Measurements from ENCODE around the gene OLFM1. TPM values are rescaled to one million over a fixed set of nuclear protein-coding genes. Genes with fewer than 3 reads are reported as not detected.
"Not testable (repeated sequence)": the region's sequence is repeated elsewhere in the genome, so short reads cannot be mapped to it uniquely, and the experiment has no call there.

Gene OLFM1
- total RNA-seq, 6 experiments from 2014 or later = 1.1 to 5.9 (median 3.5) TPM

- no peak for ATAC-seq
- no peak overlapping the region for H3K4me3 ChIP-seq
- 63% methylated on average over 7 of the region's 7 CpGs for WGBS (ENCODE audit: insufficient coverage, low coverage, low lambda C conversion rate, missing lambda C conversion rate)
These were observed 60.9 kb downstream of the OLFM1 start for GRCh38 chr9:135148386-135148785.

GRCh38 chr9:135149901-135150300, 62.4 kb downstream of the OLFM1 start:
- H3K9me3 ChIP-seq; H3K36me3 ChIP-seq; H3K4me1 ChIP-seq; H3K27ac ChIP-seq; H3K4me3 ChIP-seq; DNase-seq; ATAC-seq; intact Hi-C loops (cut with DNase I); H3K27me3 ChIP-seq: not testable (repeated sequence)
- WGBS (ENCODE audit: insufficient coverage, low coverage, low lambda C conversion rate, missing lambda C conversion rate) = 20% methylated on average over 1 of the region's 9 CpGs

More at GRCh38 chr9:135148386-135148785, 60.9 kb downstream of the OLFM1 start:
- no peak overlapping the region for H3K27ac ChIP-seq
- DNase-seq = no peak
- H3K4me1 ChIP-seq = no peaks in the 10 kb centered on the region
- TF ChIP-seq POLR2A (IDR thresholded peaks at IDR 0.05) (no peak), CTCF (IDR thresholded peaks at IDR 0.05) (no peak)
- no peaks in the 10 kb centered on the region for H3K9me3 ChIP-seq
- no peaks in the 10 kb centered on the region for H3K27me3 ChIP-seq
- intact Hi-C loops (cut with DNase I) = no loop called here
- no peaks in the 10 kb centered on the region for H3K36me3 ChIP-seq

- ATAC-seq = no peak
- no CpG with 5 or more reads among the region's 11 CpGs for WGBS (ENCODE audit: insufficient coverage, low coverage, low lambda C conversion rate, missing lambda C conversion rate)
- H3K27ac ChIP-seq = no peak overlapping the region
- no peak overlapping the region for H3K4me3 ChIP-seq
- H3K36me3 ChIP-seq = no peaks in the 10 kb centered on the region
- intact Hi-C loops (cut with DNase I) = no loop called here
- no peak for TF ChIP-seq POLR2A (IDR thresholded peaks at IDR 0.05)
- no peak for TF ChIP-seq CTCF (IDR thresholded peaks at IDR 0.05)
- H3K9me3 ChIP-seq = no peaks in the 10 kb centered on the region
- H3K4me1 ChIP-seq = no peaks in the 10 kb centered on the region
- no peak for DNase-seq
- H3K27me3 ChIP-seq = no peaks in the 10 kb centered on the region
These were observed 63.5 kb downstream of the OLFM1 start for GRCh38 chr9:135150981-135151380.

GRCh38 chr9:135151757-135152613, 64.5 kb downstream of the OLFM1 start:
- H3K27me3 ChIP-seq = no peaks in the 10 kb centered on the region
- ATAC-seq (no peak), DNase-seq (no peak)
- no peak overlapping the region for H3K4me3 ChIP-seq
- no peak for TF ChIP-seq CTCF (IDR thresholded peaks at IDR 0.05)
- no peak for TF ChIP-seq POLR2A (IDR thresholded peaks at IDR 0.05)
- intact Hi-C loops (cut with DNase I) = no loop called here
- H3K9me3 ChIP-seq = no peaks in the 10 kb centered on the region
- no peak overlapping the region for H3K27ac ChIP-seq
- no peaks in the 10 kb centered on the region for H3K4me1 ChIP-seq
- no peaks in the 10 kb centered on the region for H3K36me3 ChIP-seq
- WGBS (ENCODE audit: insufficient coverage, low coverage, low lambda C conversion rate, missing lambda C conversion rate) = 43% methylated on average over 3 of the region's 6 CpGs

GRCh38 chr9:135152614-135153334, 65.3 kb downstream of the OLFM1 start:
- ATAC-seq (peak in 1 of 4 donors; percentile 16), DNase-seq (no peak)
- TF ChIP-seq CTCF (IDR thresholded peaks at IDR 0.05) = no peak
- TF ChIP-seq POLR2A (IDR thresholded peaks at IDR 0.05) = no peak
- no peaks in the 10 kb centered on the region for H3K36me3 ChIP-seq
- no peaks in the 10 kb centered on the region for H3K9me3 ChIP-seq
- WGBS (ENCODE audit: insufficient coverage, low coverage, low lambda C conversion rate, missing lambda C conversion rate) = 27% methylated on average over 14 of the region's 17 CpGs
- intact Hi-C loops (cut with DNase I) = no loop called here
- no peaks in the 10 kb centered on the region for H3K4me1 ChIP-seq
- H3K27me3 ChIP-seq = no peaks in the 10 kb centered on the region
- H3K4me3 ChIP-seq = no peak overlapping the region
- H3K27ac ChIP-seq = no peak overlapping the region

All from right lobe of liver (tissue), 6 donors.